PC-3 (cell line): Measurements from ENCODE around the gene RERE.

Experiments used
- CTCF ChIP-seq: fragments of 300-600 bp; sonication (generic); conservative IDR thresholded peaks from 2 replicates; pipeline ENCODE4 v1.5.1; 2017; ENCODE audit warnings: antibody characterized with exemption, low read depth, mild to moderate bottlenecking, low read length
- EZH2 ChIP-seq: fragments of 300-600 bp; sonication (generic); IDR thresholded peaks from one replicate; pipeline ENCODE4 v1.6.1; 2017; ENCODE audit warnings: antibody characterized with exemption, mild to moderate bottlenecking, low read length; ENCODE audit not compliant: unreplicated experiment

DNA sequence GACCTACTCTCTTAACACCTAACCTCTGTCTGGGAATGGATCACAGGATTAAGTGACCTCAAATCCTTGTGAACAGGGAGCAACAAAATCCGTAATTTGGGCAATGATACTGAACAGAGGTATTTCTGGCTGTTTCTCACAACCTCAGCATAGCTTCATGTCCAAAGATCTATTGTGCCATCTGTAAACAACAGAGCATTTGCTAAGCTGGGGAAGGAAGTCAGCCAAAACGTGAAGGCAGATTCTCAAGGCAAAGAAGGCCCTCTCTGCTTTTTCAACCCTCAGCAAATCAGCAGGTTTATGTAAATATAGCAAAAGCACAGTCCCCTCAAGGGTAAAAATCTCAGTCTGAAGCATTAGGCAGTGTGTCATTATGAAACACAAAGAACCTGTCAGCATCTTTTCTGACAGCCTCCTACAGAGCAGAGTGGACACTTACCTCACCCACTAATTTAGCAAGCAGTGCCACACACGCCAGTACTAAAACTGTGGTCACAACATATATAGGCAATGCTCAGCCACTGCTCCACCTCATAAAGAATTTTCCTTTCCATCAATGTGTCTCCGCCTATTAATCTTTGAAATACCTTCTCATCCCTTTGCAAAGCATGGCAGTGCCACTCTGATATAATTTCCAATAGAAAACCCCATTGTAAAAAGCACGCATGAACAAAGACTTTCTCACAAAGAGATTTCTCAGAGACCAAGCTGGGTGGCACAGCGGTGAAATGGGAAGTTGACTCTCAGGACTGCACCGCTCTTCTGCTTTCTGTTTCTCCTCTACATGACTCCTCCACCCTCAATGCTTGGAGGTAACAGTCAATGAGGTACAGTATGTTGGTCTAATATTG is 188.0 kb downstream of the RERE start:
- TF ChIP-seq CTCF (no peak), EZH2 (no peak)
